Nephron (organoid): ENCODE measurements around the gene COL1A1.

Source experiments
- H3K27ac Mint-ChIP-seq, 3 experiments: 2 replicates each; pipeline ENCODE4 v1.8.0; 2020; ENCODE audit warnings: mixed read lengths in 3 of 3, mild to moderate bottlenecking in 2 of 3, moderate library complexity in 1 of 3
- H3K27me3 Mint-ChIP-seq: 2 replicates; pipeline ENCODE4 v1.8.0; 2021; ENCODE audit warnings: low read depth, mild to moderate bottlenecking, moderate library complexity, mixed read lengths
- H3K36me3 Mint-ChIP-seq: 2 replicates; pipeline ENCODE4 v1.8.0; 2020; ENCODE audit warnings: low read depth, mixed read lengths
- H3K4me1 Mint-ChIP-seq: 2 replicates; pipeline ENCODE4 v1.8.0; 2020; ENCODE audit warnings: mixed read lengths
- H3K4me3 Mint-ChIP-seq, 3 experiments: 2 replicates each; pipeline ENCODE4 v1.8.0; 2020; ENCODE audit warnings: mild to moderate bottlenecking in 3 of 3, mixed read lengths in 3 of 3, moderate library complexity in 2 of 3
- H3K9me3 Mint-ChIP-seq: 2 replicates; pipeline ENCODE4 v1.8.0; 2020; ENCODE audit warnings: mixed read lengths
- TF ChIP-seq, protein P1 (sequence below), 3 experiments: fragments of 200-600 bp; sonication (generic); IDR thresholded peaks; one replicate each; pipeline ENCODE4 v1.5.0; 2021; ENCODE audit warnings: antibody characterized with exemption in 3 of 3; ENCODE audit not compliant: unreplicated experiment in 3 of 3

COL1A1 gene

DNA sequence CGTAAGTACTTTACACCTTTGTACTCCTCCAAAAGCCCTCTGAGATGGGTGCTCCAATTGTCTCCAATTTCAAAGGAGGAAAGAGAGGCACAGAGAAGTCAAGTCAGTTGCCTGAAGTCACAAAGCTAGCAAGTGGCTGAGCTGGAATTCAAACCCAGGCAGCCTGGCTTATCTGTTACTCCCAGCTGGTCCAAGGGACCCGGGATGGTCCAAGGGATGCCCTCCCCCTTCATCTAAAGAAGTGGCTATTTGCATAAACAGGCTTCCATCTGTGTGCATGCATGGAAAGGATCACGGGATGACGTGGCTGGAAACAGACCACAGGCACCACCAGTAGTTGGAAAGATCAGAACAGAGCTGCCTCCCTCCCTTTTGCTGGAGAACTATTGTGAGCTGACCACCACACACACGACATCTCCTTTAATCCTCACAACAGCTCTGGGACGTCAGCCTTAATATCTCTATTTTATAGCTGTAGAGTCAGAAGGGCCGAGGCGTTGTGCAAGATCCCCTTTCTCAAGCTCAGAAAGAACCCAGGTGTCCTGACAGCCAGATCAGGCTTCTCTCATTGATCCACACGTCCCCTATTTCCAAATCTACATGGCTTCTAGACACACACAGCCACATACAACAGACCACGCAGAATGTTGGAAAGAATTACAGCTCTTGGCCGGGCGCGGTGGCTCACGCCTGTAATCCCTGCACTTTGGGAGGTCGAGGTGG lies 10.9 kb upstream of the COL1A1 start:
- Mint-ChIP-seq H3K9me3 (no peaks in the 10 kb centered on the region), H3K27me3 (peaks cover 12% of the 10 kb centered on the region), H3K36me3 (no peaks in the 10 kb centered on the region), H3K27ac (peak overlapping the region; percentile 98 to 100 (median 99)), H3K4me1 (peaks cover 92% of the 10 kb centered on the region), H3K4me3 (peak overlapping the region in 2 of 3 experiments; percentile 38 to 45)
- TF ChIP-seq, protein P1, sequence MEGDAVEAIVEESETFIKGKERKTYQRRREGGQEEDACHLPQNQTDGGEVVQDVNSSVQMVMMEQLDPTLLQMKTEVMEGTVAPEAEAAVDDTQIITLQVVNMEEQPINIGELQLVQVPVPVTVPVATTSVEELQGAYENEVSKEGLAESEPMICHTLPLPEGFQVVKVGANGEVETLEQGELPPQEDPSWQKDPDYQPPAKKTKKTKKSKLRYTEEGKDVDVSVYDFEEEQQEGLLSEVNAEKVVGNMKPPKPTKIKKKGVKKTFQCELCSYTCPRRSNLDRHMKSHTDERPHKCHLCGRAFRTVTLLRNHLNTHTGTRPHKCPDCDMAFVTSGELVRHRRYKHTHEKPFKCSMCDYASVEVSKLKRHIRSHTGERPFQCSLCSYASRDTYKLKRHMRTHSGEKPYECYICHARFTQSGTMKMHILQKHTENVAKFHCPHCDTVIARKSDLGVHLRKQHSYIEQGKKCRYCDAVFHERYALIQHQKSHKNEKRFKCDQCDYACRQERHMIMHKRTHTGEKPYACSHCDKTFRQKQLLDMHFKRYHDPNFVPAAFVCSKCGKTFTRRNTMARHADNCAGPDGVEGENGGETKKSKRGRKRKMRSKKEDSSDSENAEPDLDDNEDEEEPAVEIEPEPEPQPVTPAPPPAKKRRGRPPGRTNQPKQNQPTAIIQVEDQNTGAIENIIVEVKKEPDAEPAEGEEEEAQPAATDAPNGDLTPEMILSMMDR (IDR thresholded peaks at IDR 0.05; ENCODE audit: unreplicated experiment in 3 of 3), result no peak

DNA sequence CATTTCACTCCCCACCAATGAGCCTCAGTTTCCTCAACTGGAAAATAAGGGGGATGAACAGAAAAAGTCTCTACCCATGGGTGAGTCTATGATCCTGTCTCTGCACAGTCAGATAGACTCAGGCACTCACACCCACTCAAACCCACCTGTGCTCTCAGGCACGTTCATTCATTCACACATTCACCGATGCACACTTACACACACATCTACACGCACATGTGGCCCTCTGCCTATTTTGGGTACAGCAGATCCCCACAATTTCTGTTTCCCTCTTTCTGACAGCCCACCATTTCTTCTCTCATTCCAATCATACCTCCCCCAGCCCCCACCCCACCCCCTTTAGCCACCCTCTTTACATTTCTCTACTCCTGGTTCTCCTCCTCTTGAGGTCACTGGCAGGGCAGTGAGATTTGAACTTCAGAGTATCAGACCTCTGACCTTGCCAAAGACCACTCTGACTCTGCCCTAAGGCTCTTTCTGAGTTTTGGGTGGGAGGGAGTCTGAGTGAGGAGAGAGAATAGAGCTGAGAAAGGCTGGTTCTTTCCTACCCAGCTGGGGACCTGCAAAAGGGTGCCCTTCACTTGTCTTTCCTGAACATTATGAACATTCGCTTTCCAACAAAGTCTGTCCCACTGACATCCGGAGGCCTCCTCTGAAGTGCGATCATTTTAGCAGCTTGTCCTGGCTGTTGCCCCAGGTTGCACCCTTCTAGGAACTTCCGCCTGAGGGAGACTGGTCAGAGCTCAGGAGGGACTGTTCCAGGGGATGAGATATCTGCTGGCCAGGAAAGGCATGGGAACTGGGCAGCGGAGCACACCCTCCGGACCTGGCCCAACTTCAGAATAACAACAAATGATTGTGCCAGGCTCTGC lies 10.1 kb upstream of the COL1A1 start:
- peaks cover 15% of the 10 kb centered on the region for H3K27me3 Mint-ChIP-seq
- TF ChIP-seq, protein P1 (IDR thresholded peaks at IDR 0.05; ENCODE audit: unreplicated experiment in 3 of 3), result no peak
- peak overlapping the region; percentile 98 to 100 (median 99) for H3K27ac Mint-ChIP-seq
- no peaks in the 10 kb centered on the region for H3K9me3 Mint-ChIP-seq
- H3K4me3 Mint-ChIP-seq, result peak overlapping the region; percentile 40 to 74 (median 46)
- H3K4me1 Mint-ChIP-seq, result peaks cover 93% of the 10 kb centered on the region
- H3K36me3 Mint-ChIP-seq, result no peaks in the 10 kb centered on the region

DNA sequence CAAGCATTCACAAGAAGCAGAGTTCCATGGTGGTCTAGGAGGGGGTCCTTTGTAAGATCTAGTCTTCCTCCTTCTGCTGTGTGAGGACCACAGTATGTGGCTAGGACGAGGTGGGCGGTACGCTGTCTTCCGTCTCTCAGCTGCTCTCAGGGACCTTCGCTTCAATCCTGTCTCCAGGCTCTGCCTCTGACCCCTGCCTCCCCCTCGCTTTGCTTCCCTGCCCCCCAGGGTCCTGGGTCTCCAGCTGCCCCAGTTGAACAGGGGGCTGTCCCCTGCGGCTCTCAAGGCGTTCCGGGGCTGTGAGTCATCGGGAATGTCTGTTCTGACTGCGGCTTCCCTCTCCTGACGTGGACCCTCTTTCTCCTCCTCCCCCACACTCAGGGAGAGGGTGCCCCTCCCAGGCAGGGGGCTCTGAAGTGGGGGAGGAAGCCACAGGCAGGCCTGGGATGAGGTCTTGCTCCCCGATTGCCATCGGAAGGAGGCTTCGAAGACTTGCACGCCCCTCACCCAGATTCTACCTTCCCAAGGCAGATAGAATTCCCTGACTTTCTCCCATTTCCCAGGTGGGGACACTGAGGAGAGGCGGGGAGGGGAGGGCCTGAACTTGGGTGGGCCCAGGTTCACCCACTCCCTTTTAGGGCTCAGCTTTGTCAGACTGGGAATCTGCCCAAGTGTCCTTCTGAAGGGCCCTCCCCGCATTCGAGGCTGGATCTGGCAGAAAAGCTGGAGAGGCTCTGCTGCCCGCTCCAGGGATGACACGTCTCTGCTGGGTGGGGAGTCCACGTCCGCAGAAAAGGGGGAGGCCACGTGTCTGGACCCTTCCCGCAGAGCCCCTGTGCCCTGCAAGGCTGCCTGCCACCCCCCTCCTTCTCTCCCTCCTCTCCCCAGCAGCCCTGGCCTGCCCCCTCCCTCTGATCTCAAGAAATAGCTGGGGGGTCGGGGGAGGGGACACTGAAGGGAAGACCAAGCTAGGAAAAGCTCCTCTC lies 9.1 kb upstream of the COL1A1 start:
- H3K27me3 Mint-ChIP-seq, result peaks cover 19% of the 10 kb centered on the region
- H3K36me3 Mint-ChIP-seq, result no peaks in the 10 kb centered on the region
- no peaks in the 10 kb centered on the region for H3K9me3 Mint-ChIP-seq
- H3K4me3 Mint-ChIP-seq, result peak overlapping the region; percentile 51 to 75 (median 62)
- TF ChIP-seq, protein P1 (IDR thresholded peaks at IDR 0.05; ENCODE audit: unreplicated experiment in 3 of 3), result no peak
- H3K4me1 Mint-ChIP-seq, result peaks cover 96% of the 10 kb centered on the region
- H3K27ac Mint-ChIP-seq, result peak overlapping the region; percentile 98 to 100 (median 99)

DNA sequence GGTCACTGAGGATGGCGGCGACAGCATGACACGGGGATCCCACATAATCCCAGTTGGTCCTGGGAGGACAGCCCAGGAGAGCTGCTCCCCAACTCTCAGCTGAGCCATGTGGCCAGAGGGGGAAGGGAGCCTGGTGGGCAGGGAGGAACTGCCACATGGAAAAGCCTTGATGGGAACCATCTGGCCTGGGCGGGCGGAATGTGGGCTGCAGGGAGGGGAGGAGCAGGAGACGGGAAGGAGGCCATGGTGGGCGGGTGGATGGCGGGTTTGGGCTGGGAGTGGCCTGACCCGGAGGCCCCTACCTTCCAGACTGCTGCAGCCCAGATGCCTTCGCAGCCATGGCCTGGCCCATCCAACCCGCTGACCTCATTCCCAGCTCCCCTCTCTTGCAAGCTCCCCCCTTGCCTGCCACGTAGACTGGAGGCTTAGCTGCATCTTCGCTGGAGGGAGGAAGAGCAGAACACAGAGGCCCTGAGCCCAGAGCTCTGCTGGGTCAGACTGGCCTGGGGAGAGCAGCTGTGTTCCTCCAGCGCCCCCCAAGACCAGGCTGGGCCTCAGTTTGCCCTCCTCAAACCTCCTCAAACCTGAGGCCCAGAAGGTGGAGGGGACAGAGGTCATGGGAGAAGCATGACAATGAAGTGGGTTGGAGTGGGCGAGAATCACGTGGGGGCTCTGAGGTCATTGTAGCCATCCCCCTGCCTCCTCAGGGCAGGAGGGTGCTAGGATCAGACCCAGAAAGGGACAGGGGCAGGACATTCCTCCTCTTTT lies 8.2 kb upstream of the COL1A1 start:
- Mint-ChIP-seq H3K27ac (peak overlapping the region; percentile 98 to 100 (median 99)), H3K36me3 (no peaks in the 10 kb centered on the region), H3K27me3 (peaks cover 23% of the 10 kb centered on the region), H3K4me3 (peak overlapping the region; percentile 51 to 75 (median 62)), H3K4me1 (peaks cover 96% of the 10 kb centered on the region), H3K9me3 (no peaks in the 10 kb centered on the region)
- TF ChIP-seq, protein P1 (IDR thresholded peaks at IDR 0.05; ENCODE audit: unreplicated experiment in 3 of 3), result no peak

DNA sequence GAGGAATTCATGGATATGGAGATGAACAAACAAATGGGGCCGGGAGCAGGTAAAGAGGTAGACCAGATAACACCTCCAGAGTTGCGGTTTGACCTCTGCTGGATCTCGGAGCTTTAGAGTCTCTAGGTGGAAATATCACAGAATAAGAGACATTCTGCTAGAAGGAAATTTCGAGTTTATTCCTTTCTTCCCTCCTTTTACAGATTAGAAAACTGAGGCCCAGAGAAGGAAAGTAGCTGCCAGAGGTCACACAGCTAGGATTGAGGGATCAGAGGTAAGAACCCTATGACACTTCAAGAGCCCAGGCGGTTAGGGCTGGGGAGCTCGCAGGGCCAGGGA lies 7.7 kb upstream of the COL1A1 start:
- no peaks in the 10 kb centered on the region for H3K9me3 Mint-ChIP-seq
- peaks cover 23% of the 10 kb centered on the region for H3K27me3 Mint-ChIP-seq
- H3K36me3 Mint-ChIP-seq, result no peaks in the 10 kb centered on the region
- peak overlapping the region; percentile 24 to 53 (median 36) for H3K4me3 Mint-ChIP-seq
- TF ChIP-seq, protein P1 (IDR thresholded peaks at IDR 0.05; ENCODE audit: unreplicated experiment in 3 of 3), result no peak
- H3K27ac Mint-ChIP-seq, result peak overlapping the region; percentile 98 to 100 (median 99)
- H3K4me1 Mint-ChIP-seq, result peaks cover 97% of the 10 kb centered on the region
